ENCODE results near the gene REV1.
"Not testable (repeated sequence)": the region's sequence is repeated elsewhere in the genome, so short reads cannot be mapped to it uniquely, and the experiment has no call there.

Gene REV1

DNA sequence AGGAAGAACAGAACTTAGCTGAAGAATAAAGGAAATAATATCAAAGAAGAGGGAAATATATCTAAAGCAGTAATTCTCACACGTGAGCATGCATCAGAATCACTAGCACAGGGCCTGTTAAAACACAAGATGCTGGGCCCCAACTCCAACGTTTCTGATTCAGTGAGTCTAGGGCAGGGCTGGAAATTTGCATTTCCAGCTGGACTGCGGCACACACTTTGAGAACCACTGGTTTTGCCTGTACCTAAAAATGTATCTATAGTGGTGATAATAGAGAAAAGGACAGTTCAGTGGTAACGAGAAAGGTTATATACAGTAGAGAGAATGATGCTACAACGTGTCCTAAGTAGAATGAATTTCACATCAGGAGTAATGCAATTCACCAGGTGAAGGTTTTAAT is 11.2 kb downstream of the REV1 start:
- no peaks in the 10 kb centered on the region for H3K27me3 Mint-ChIP-seq

DNA sequence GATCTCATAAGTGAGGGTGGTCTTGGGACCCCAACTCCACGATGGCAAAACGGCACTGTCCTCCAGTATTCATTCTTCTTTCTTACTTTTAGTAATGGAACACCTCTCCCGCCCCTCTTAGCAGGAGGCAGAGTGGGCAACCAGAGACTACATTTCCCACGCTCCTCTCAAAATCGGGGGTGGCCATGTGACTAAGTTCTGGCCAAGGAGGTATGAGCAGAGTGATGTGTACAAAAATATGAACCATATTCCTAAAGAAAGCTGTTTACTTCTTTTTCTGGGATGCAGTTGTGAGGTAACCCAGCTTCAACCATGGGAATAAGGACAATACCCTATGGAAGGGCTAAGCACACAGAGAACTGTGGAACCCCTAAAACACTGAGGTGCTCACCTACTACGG is 12.8 kb downstream of the REV1 start:
- no peaks in the 10 kb centered on the region for H3K9me3 Mint-ChIP-seq
- ATAC-seq (replicated peaks), result no peak
- H3K36me3 Mint-ChIP-seq (ENCODE audit: insufficient read depth), result peaks cover 7% of the 10 kb centered on the region
- no peaks in the 10 kb centered on the region for H3K27me3 Mint-ChIP-seq
- no peak overlapping the region for H3K4me3 Mint-ChIP-seq
- DNase-seq, result no peak
- H3K4me1 Mint-ChIP-seq (ENCODE audit: low read depth in 2 of 2), result peaks cover 25 to 49% of the 10 kb centered on the region in 2 donors
- H3K27ac Mint-ChIP-seq, result no peak overlapping the region

More for the DNA sequence above, 11.2 kb downstream of the REV1 start:
- Mint-ChIP-seq H3K4me1 (ENCODE audit: low read depth in 2 of 2) (peaks cover 23 to 49% of the 10 kb centered on the region in 2 donors), H3K27ac (no peak overlapping the region), H3K4me3 (no peak overlapping the region), H3K36me3 (ENCODE audit: insufficient read depth) (peaks cover 7% of the 10 kb centered on the region), H3K9me3 (no peaks in the 10 kb centered on the region)
- ATAC-seq (replicated peaks) (no peak), DNase-seq (no peak)

DNA sequence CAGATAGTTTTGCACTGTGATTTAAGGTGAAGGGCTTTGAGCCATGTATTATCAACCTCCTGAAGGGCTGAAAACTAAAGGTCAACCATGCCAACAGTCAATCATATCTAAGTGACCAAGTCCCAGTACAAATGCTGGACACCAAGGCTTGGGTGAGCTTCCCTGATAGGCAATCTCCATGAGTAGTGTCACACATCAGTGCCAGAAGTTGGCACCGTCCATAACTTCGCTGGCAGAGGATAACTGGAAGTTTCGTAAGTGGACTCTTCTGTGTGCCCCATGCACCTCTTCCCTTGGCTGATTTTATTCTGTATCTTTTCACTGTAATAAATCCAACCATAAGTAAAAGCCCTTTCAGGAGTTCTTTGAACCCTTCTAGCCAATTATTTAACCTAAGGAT is 13.2 kb downstream of the REV1 start:
- no peak for DNase-seq
- Mint-ChIP-seq H3K27ac (no peak overlapping the region), H3K27me3 (no peaks in the 10 kb centered on the region), H3K9me3 (no peaks in the 10 kb centered on the region), H3K4me1 (ENCODE audit: low read depth in 2 of 2) (peaks cover 22 to 52% of the 10 kb centered on the region in 2 donors), H3K4me3 (no peak overlapping the region), H3K36me3 (ENCODE audit: insufficient read depth) (peaks cover 7% of the 10 kb centered on the region)
- no peak for ATAC-seq (replicated peaks)

DNA sequence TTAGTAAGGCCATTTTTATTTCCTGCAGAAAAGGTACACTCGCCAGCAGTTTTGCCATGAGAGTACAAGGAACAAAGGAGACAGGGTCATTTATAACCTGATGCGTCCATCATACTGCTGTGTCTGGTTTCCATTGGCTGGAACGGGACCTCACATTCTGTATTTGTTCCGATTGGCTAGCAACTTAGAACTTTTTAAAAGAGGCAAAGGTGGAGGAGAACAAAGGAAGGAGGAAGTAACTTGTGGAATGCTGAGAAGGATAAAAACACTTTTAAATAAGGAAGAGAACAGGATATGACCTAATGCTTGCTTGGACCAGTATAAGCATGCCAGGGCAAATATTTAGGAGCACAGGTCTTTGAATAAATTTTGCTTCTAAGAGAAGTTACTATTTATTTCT is 14.7 kb downstream of the REV1 start:
- ATAC-seq (replicated peaks); DNase-seq; H3K9me3 Mint-ChIP-seq; H3K36me3 Mint-ChIP-seq (ENCODE audit: insufficient read depth); H3K4me3 Mint-ChIP-seq; H3K27me3 Mint-ChIP-seq: not testable (repeated sequence)
- H3K4me1 Mint-ChIP-seq (ENCODE audit: low read depth in 2 of 2), result peaks cover 30 to 48% of the 10 kb centered on the region in 2 donors
- H3K27ac Mint-ChIP-seq, result peak overlapping the region in 1 of 2 donors; percentile 52

DNA sequence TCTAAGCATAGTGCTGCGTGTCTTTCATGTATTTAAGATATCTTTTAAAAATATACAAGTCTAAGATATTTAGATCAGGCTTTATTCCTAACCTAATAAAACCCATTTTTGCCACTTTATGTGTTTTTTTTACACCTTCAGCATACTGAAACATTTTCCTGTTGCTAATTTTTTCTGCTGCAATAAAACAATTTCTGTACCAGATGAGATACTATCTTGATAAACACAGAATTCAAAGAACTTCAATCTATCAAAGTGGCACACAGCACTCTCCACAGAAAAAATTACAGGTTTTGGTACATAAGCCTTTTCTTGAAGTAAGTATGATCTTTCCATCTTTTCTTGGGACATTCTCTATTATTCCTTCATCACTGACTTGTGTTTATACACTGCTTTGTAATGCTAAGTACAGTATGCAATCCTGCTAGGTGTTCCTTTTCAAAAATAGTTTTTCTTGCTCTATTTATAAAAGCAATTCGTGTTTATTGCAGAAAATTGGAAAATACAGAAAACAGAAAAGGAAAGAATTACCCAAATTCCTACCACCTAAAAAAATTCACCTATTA is 16.2 kb downstream of the REV1 start:
- DNase-seq (no peak), ATAC-seq (replicated peaks) (no peak)
- Mint-ChIP-seq H3K4me3 (no peak overlapping the region), H3K4me1 (ENCODE audit: low read depth in 2 of 2) (peaks cover 33 to 42% of the 10 kb centered on the region in 2 donors), H3K27me3 (no peaks in the 10 kb centered on the region), H3K9me3 (no peaks in the 10 kb centered on the region), H3K36me3 (ENCODE audit: insufficient read depth) (peaks cover 3% of the 10 kb centered on the region), H3K27ac (no peak overlapping the region)

DNA sequence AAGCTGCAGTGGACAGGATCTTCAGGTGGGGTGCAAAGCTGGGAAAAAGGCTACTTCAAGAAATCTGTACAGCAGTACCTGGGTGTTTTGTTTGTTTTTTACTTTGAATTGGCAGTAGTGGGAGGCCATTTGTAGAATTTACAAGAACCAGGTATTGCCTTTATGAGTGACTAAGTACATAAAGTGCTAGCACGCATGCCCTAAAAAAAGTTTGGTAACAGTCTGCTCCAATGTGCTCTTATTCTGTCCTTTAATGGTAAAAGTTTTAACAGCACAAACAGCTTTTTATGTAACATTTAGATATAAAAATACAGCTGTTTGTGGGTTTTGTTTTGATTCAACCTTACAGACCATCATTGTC is 17.2 kb downstream of the REV1 start:
- H3K27me3 Mint-ChIP-seq, result no peaks in the 10 kb centered on the region
- ATAC-seq (replicated peaks) (no peak), DNase-seq (no peak)
- peaks cover 3% of the 10 kb centered on the region for H3K36me3 Mint-ChIP-seq (ENCODE audit: insufficient read depth)
- no peak overlapping the region for H3K4me3 Mint-ChIP-seq
- no peaks in the 10 kb centered on the region for H3K9me3 Mint-ChIP-seq
- H3K4me1 Mint-ChIP-seq (ENCODE audit: low read depth in 2 of 2), result peaks cover 30 to 42% of the 10 kb centered on the region in 2 donors
- H3K27ac Mint-ChIP-seq, result peak overlapping the region in 1 of 2 donors; percentile 38

DNA sequence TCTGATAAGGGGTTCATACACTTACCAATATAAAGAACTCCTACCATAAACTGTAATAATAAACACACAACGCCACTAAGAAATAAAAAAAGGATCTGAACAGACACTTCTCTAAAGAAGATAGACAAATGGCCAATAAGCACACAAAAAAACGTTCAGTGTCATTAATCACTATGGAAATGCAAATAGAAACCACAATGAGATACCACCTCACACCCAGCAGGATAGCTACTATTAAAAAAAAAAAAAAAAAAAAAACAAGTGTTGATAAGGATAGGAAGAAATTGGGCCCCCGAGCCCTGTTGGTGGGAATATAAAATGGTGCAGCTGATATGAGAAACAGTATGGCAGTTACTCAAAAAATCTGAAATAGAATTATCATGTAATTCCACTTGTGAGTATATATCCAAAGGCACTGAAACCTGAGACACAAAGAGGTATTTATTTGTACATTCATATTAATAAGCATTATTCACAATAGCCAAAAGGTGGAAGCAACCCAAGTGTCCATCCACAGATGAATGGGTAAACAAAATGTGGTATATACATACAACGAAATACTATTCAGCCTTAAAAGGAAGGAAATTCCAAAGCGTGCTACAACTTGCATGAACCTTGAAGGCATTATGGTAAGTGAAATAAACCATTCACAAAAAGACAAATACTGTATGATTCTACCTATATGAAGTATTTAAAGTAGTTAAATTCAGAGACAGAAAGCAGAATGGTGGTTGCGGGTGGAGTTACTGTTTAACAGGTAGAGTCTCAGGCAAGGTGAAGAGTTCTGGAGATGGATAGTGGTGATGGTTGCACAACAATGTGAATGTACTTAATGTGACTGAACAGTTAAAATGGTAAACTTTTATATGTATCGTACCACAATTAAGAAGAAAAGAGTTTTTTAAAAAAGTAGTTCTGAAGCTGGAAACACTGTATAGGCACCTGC is 17.9 kb downstream of the REV1 start:
- peaks cover under 1% of the 10 kb centered on the region for H3K36me3 Mint-ChIP-seq (ENCODE audit: insufficient read depth)

DNA sequence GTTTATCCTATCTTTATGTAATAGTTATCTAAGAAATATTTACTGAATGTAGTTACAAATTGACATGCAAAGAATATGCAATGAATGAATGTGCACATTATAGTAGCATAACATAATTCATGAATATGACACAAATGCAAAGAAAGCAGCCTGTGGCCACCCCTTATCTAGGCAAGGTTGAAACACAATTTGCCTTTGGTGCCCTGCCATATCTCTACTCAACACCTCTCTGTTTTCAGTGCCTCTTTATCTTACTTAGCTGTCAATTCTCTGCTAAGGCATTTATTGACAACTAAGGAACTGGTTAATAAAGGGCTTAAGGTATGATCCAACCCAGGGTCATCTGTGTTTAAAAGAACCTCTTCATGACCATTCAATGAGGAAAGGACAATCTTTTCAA is 18.9 kb downstream of the REV1 start:
- no peak overlapping the region for H3K27ac Mint-ChIP-seq
- H3K27me3 Mint-ChIP-seq, result no peaks in the 10 kb centered on the region
- no peaks in the 10 kb centered on the region for H3K36me3 Mint-ChIP-seq (ENCODE audit: insufficient read depth)

More for the DNA sequence above, 17.9 kb downstream of the REV1 start:
- Mint-ChIP-seq H3K27ac (peak overlapping the region in 1 of 2 donors; percentile 1), H3K4me3 (no peak overlapping the region), H3K9me3 (no peaks in the 10 kb centered on the region), H3K27me3 (no peaks in the 10 kb centered on the region), H3K4me1 (ENCODE audit: low read depth in 2 of 2) (peaks cover 27 to 40% of the 10 kb centered on the region in 2 donors)
- ATAC-seq (replicated peaks) (peak; percentile 29), DNase-seq (no peak)

DNA sequence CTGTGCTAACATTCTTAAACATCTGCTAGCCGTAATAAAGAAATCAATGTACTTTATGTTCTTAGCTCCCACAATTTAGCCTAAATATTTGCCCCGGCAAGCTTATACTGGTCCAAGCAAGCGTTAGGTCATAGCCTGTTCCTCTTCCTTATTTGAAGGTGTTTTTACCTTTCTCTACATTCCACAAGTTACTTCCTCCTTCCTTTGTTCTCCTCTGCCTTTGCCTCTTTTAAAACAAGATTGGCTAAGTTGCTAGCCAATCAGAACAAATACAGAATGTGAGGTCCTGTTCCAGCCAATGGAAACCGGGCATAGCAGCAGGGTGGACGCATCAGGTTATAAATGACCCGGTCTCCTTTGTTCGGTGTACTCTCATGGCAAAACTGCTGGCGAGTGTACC is 19.4 kb downstream of the REV1 start:
- not testable (repeated sequence) for H3K36me3 Mint-ChIP-seq (ENCODE audit: insufficient read depth); H3K9me3 Mint-ChIP-seq; DNase-seq; H3K27ac Mint-ChIP-seq; ATAC-seq (replicated peaks); H3K27me3 Mint-ChIP-seq; H3K4me3 Mint-ChIP-seq
- peaks cover 27 to 44% of the 10 kb centered on the region in 2 donors for H3K4me1 Mint-ChIP-seq (ENCODE audit: low read depth in 2 of 2)

More for the DNA sequence above, 18.9 kb downstream of the REV1 start:
- Mint-ChIP-seq H3K4me3 (no peak overlapping the region), H3K9me3 (no peaks in the 10 kb centered on the region), H3K4me1 (ENCODE audit: low read depth in 2 of 2) (peaks cover 26 to 40% of the 10 kb centered on the region in 2 donors)
- DNase-seq, result no peak
- no peak for ATAC-seq (replicated peaks)

DNA sequence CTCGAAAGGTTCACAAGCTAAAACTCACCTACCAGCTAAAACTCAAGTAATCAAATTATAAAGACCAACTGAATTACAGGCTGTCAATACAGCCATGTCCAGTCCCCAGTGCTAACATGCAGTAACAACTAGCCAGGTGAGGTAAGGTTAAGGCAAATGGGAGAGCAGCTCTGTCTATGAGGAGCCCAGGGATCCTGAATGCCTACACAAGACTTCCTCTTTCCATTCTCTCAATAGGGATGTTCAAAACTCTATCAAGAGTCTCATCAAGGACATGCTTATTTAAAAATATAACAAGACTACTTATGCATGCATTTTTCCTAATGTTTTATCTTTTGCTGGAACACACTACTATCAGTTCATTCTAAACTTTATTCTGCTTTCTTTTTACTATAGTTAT is 20.4 kb downstream of the REV1 start:
- ATAC-seq (replicated peaks) (no peak), DNase-seq (no peak)
- no peak overlapping the region for H3K27ac Mint-ChIP-seq
- H3K4me1 Mint-ChIP-seq (ENCODE audit: low read depth in 2 of 2), result peaks cover 22 to 34% of the 10 kb centered on the region in 2 donors
- no peaks in the 10 kb centered on the region for H3K9me3 Mint-ChIP-seq
- no peaks in the 10 kb centered on the region for H3K36me3 Mint-ChIP-seq (ENCODE audit: insufficient read depth)
- no peaks in the 10 kb centered on the region for H3K27me3 Mint-ChIP-seq
- H3K4me3 Mint-ChIP-seq, result no peak overlapping the region

DNA sequence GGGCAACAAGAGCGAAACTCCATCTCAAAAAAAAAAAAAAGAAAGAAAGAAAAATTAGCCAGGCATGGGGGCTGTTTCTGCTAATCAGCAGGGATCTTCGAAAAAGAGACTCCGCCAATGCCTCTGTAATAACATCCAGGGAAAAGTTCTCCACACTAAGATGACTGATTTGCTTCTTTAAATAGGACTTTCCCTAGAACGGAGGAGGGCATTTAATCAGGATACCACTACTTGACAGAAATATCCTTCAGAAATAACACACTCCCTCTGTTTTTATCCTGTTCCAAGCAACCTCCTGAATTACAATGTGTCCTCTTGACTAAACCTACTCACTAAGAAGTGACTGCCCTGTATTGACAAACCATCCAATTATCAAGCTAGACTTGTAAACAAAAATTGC is 21.7 kb downstream of the REV1 start:
- Mint-ChIP-seq H3K27ac (peak overlapping the region in 1 of 2 donors; percentile 44), H3K4me1 (ENCODE audit: low read depth in 2 of 2) (peaks cover 19 to 26% of the 10 kb centered on the region in 2 donors)

DNA sequence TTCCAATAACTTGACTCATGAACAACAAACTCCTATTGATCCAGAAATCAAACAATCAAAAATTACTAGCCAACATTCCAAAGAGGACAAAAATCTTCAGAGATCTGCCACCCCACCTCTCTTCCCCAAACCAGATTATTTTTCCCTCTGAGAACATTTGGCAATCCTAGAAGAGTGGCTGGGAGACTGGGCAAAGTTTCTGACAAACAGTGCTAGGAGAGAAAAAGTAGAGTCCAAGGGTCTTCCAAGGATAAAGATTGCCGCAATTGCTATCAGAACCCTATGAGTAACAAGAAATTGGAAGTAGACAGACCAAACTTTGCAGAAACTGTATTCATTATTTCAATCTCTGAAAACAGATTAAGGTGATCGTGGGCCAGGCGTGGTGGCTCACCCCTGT is 22.4 kb downstream of the REV1 start:
- ATAC-seq (replicated peaks) (no peak), DNase-seq (no peak)
- H3K4me3 Mint-ChIP-seq, result no peak overlapping the region
- H3K27me3 Mint-ChIP-seq, result no peaks in the 10 kb centered on the region
- H3K36me3 Mint-ChIP-seq (ENCODE audit: insufficient read depth), result no peaks in the 10 kb centered on the region
- H3K27ac Mint-ChIP-seq, result peak overlapping the region in 1 of 2 donors; percentile 44
- H3K9me3 Mint-ChIP-seq, result no peaks in the 10 kb centered on the region
- peaks cover 18 to 25% of the 10 kb centered on the region in 2 donors for H3K4me1 Mint-ChIP-seq (ENCODE audit: low read depth in 2 of 2)

More for the DNA sequence above, 21.7 kb downstream of the REV1 start:
- Mint-ChIP-seq H3K36me3 (ENCODE audit: insufficient read depth) (no peaks in the 10 kb centered on the region), H3K4me3 (no peak overlapping the region), H3K27me3 (no peaks in the 10 kb centered on the region), H3K9me3 (no peaks in the 10 kb centered on the region)
- DNase-seq (no peak), ATAC-seq (replicated peaks) (no peak)

DNA sequence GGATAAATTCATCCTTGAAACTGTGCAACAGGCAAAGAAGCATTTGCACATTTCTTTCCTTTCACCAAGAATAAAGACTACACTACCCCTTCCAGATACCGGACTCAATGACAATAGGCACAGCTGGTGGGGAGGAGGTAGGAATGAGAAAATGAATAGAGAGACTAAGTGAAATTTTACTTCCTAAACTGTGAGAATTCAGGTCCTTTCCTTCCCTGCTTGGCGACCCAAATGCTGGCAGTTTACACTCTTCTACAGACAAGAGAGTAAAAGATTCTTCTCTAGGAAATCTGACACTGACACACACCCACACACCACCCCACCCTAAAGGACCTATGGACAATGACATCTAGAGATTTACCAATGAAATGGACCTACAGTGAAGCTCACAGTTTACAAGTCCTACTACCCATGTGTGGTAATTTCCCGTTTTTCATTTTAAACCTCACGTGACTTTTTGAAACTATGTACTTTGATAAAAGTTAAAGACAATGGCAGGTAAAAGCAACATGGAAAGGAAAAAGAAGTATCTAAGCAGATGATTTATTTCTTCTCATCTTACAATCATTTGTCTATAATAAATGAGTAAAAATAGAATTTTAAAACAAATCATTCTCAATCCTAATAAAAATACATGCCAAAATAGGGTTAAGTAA is 27.9 kb downstream of the REV1 start:
- Mint-ChIP-seq H3K27me3 (no peaks in the 10 kb centered on the region), H3K27ac (no peak overlapping the region), H3K36me3 (ENCODE audit: insufficient read depth) (peaks cover 29% of the 10 kb centered on the region), H3K9me3 (no peaks in the 10 kb centered on the region), H3K4me1 (ENCODE audit: low read depth in 2 of 2) (peaks cover 1 to 4% of the 10 kb centered on the region in 2 donors), H3K4me3 (no peak overlapping the region)
- no peak for ATAC-seq (replicated peaks)
- DNase-seq, result no peak
